Loucy (cell line): ENCODE measurements around the gene NANOS1.

ENCODE experiments used
- H2AFZ ChIP-seq: fragments of 200-600 bp; sonication (generic); 2 replicates; pipeline ENCODE4 v1.6.0; 2016; ENCODE audit warnings: antibody characterized with exemption, mild to moderate bottlenecking, low read length, moderate library complexity
- H3F3A ChIP-seq: fragments of 200-600 bp; 2 replicates; pipeline ENCODE4 v1.6.0; 2016; ENCODE audit warnings: antibody characterized with exemption, low read depth, mild to moderate bottlenecking
- H3K27me3 ChIP-seq: fragments of 200-600 bp; sonication (generic); 2 replicates; pipeline ENCODE4 v1.6.1; 2014; ENCODE audit warnings: low read length, mild to moderate bottlenecking; ENCODE audit not compliant: insufficient read depth, poor library complexity, severe bottlenecking
- H3K36me3 ChIP-seq: fragments of 200-600 bp; sonication (generic); 2 replicates; pipeline ENCODE4 v1.6.1; 2016; ENCODE audit warnings: low read length; ENCODE audit not compliant: insufficient read depth
- H3K4me1 ChIP-seq: fragments of 200-600 bp; sonication (generic); 2 replicates; pipeline ENCODE4 v1.5.1; 2014; ENCODE audit warnings: low read length, mild to moderate bottlenecking; ENCODE audit not compliant: insufficient read depth, poor library complexity, severe bottlenecking
- H3K4me2 ChIP-seq: fragments of 200-600 bp; sonication (generic); 2 replicates; pipeline ENCODE4 v1.6.0; 2014; ENCODE audit warnings: antibody characterized with exemption, low read length, low read depth, mild to moderate bottlenecking; ENCODE audit not compliant: poor library complexity, severe bottlenecking
- H3K4me3 ChIP-seq: fragments of 200-600 bp; sonication (generic); 2 replicates; pipeline ENCODE4 v1.5.1; 2014; ENCODE audit warnings: low read length, mild to moderate bottlenecking, mixed read lengths; ENCODE audit not compliant: poor library complexity, severe bottlenecking
- H3K79me2 ChIP-seq: fragments of 200-600 bp; sonication (generic); 2 replicates; pipeline ENCODE4 v1.6.1; 2014; ENCODE audit warnings: low read length; ENCODE audit not compliant: insufficient read depth
- H3K9ac ChIP-seq: fragments of 200-600 bp; sonication (generic); 2 replicates; pipeline ENCODE4 v1.6.0; 2014; ENCODE audit warnings: mild to moderate bottlenecking, low read depth, low read length, moderate library complexity; ENCODE audit not compliant: poor library complexity, severe bottlenecking
- H3K9me2 ChIP-seq: fragments of 200-600 bp; sonication (generic); replicated peaks from 2 replicates; pipeline ENCODE4 v1.6.1; 2016; ENCODE audit warnings: low read depth, low read length, mixed read lengths
- H3K9me3 ChIP-seq: fragments of 200-600 bp; sonication (generic); 2 replicates; pipeline ENCODE4 v1.6.1; 2014; ENCODE audit warnings: mild to moderate bottlenecking, antibody characterized with exemption, low read length, low read depth; ENCODE audit not compliant: insufficient read depth
- H4K20me1 ChIP-seq: fragments of 200-600 bp; sonication (generic); 2 replicates; pipeline ENCODE4 v1.6.0; 2014; ENCODE audit warnings: antibody characterized with exemption, low read length, mild to moderate bottlenecking; ENCODE audit not compliant: insufficient read depth, poor library complexity, severe bottlenecking
- EZH2phosphoT487 ChIP-seq: fragments of 200-600 bp; IDR thresholded peaks from 2 replicates; pipeline ENCODE4 v1.6.1; 2018; ENCODE audit warnings: antibody characterized with exemption, mild to moderate bottlenecking, moderate library complexity, borderline replicate concordance
- TF ChIP-seq, protein P1 (sequence below): fragments of 200-600 bp; sonication (generic); conservative IDR thresholded peaks from 2 replicates; pipeline ENCODE4 v1.5.1; 2014; ENCODE audit warnings: mild to moderate bottlenecking, antibody characterized with exemption, low read length

NANOS1 gene

DNA sequence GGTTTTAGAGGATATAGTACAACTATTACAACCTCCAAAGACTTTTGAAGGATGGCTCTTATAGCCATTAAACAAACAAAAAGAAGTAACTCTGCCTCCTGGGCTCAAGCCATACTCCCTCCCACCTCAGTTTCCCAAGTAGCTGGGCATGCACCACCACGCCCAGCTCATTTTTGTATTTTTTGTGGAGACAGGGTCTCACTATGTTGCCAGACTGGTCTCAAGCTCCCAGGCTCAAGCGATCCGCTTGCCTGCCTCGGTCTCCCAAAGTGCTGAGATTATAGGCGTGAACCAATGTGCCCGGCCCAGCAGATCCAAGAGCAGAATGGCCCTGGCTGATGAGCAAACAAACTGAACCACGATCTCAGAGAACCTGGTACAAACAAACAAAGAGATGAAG, 16.0 kb downstream of the NANOS1 start:
- Histone ChIP-seq H3K9ac (no peak overlapping the region), H3K9me2 (no peaks in the 10 kb centered on the region), H3K36me3 (peaks cover 95% of the 10 kb centered on the region), H3K4me1 (no peaks in the 10 kb centered on the region), H3K79me2 (peaks cover 32% of the 10 kb centered on the region), H3K4me3 (no peak overlapping the region), H3K9me3 (no peaks in the 10 kb centered on the region), H3K27me3 (no peaks in the 10 kb centered on the region), H3F3A (no peaks in the 10 kb centered on the region), H2AFZ (no peak overlapping the region), H3K4me2 (no peak overlapping the region), H4K20me1 (peaks cover 17% of the 10 kb centered on the region)
- no peak for TF ChIP-seq EZH2phosphoT487
- TF ChIP-seq, protein P1, sequence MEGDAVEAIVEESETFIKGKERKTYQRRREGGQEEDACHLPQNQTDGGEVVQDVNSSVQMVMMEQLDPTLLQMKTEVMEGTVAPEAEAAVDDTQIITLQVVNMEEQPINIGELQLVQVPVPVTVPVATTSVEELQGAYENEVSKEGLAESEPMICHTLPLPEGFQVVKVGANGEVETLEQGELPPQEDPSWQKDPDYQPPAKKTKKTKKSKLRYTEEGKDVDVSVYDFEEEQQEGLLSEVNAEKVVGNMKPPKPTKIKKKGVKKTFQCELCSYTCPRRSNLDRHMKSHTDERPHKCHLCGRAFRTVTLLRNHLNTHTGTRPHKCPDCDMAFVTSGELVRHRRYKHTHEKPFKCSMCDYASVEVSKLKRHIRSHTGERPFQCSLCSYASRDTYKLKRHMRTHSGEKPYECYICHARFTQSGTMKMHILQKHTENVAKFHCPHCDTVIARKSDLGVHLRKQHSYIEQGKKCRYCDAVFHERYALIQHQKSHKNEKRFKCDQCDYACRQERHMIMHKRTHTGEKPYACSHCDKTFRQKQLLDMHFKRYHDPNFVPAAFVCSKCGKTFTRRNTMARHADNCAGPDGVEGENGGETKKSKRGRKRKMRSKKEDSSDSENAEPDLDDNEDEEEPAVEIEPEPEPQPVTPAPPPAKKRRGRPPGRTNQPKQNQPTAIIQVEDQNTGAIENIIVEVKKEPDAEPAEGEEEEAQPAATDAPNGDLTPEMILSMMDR, result no peak

DNA sequence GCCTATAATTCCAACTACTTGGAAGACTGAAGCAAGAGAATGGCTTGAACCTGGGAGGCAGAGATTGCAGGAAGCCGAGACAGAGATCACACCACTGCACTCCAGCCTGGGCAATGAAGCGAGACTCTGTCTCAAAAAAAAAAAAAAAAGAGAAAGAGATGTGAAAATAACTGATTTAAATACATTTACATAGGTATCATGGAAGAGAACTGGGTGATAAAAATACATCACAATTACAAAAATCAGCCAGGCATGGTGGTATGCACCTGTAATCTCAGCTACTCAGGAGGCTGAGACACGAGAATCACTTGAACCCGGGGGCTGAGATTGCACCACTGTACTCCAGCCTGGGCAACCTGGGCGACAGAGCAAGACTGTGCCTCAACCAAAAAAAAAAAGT, 19.8 kb downstream of the NANOS1 start:
- Histone ChIP-seq H3K4me2 (no peak overlapping the region), H4K20me1 (peaks cover 16% of the 10 kb centered on the region), H3K4me3 (no peak overlapping the region), H2AFZ (no peak overlapping the region), H3F3A (no peaks in the 10 kb centered on the region), H3K4me1 (no peaks in the 10 kb centered on the region), H3K9ac (no peak overlapping the region), H3K9me3 (no peaks in the 10 kb centered on the region), H3K36me3 (peaks cover 98% of the 10 kb centered on the region), H3K27me3 (no peaks in the 10 kb centered on the region), H3K9me2 (no peaks in the 10 kb centered on the region), H3K79me2 (peaks cover 21% of the 10 kb centered on the region; the same call in 1 of the 2 replicates)
- TF ChIP-seq, protein P1, result no peak
- no peak for TF ChIP-seq EZH2phosphoT487

DNA sequence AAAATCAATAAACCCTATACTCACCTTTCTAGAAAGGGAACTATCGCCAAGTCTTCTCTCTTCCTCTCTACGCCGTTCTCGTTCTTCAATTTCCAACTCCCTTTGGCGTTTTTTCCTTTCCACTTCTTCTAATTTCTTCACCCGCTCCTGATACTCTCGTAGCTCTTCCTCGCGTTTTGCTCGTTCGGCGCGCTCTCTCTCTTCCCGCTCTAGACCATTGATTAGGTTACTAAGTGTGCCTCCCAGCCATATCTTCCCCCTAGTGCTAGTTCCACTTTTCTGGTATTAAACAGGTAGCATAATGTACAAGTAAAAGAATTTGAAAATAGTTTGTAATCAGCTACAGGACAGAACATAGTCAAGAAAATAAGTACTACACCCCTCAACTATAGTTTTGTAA, 20.3 kb downstream of the NANOS1 start:
- H3K79me2 ChIP-seq, result peaks cover 21% of the 10 kb centered on the region; the same call in 1 of the 2 replicates

More for the DNA sequence above, 20.3 kb downstream of the NANOS1 start:
- no peaks in the 10 kb centered on the region for H3K9me3 ChIP-seq
- H3K4me2 ChIP-seq, result no peak overlapping the region
- H3K36me3 ChIP-seq, result peaks cover 99% of the 10 kb centered on the region
- no peaks in the 10 kb centered on the region for H3F3A ChIP-seq
- no peak overlapping the region for H3K9ac ChIP-seq
- peaks cover 16% of the 10 kb centered on the region for H4K20me1 ChIP-seq
- no peak overlapping the region for H2AFZ ChIP-seq
- no peaks in the 10 kb centered on the region for H3K9me2 ChIP-seq
- no peaks in the 10 kb centered on the region for H3K27me3 ChIP-seq
- TF ChIP-seq EZH2phosphoT487, result no peak
- TF ChIP-seq, protein P1, result no peak
- H3K4me1 ChIP-seq, result no peaks in the 10 kb centered on the region
- H3K4me3 ChIP-seq, result no peak overlapping the region
